Esophagus squamous epithelium (tissue), 5 donors: ENCODE data around the gene DENND6B. TPM values are rescaled to one million over a fixed set of nuclear protein-coding genes. Genes with fewer than 3 reads are reported as not detected.
"Not testable (repeated sequence)": the region's sequence is repeated elsewhere in the genome, so short reads cannot be mapped to it uniquely, and the experiment has no call there.

Experiments used
- DNase-seq: peaks from one replicate; lab custom pipeline; 2025; lab: John Stamatoyannopoulos, UW
- H3K27ac ChIP-seq, 4 donors: fragments of 200-600 bp; sonication (generic); one replicate each; pipeline ENCODE4 v1.5.1; 2016 to 2019; ENCODE audit warnings: mild to moderate bottlenecking in 1 of 4
- H3K27me3 ChIP-seq, 4 donors: fragments of 200-600 bp; sonication (generic); 1 replicate in 3 of 4; 2 replicates in 1 of 4; pipeline versions ENCODE4 v1.5.1 to v1.6.0; 2017 to 2021; ENCODE audit warnings: antibody characterized with exemption in 1 of 4
- H3K36me3 ChIP-seq, 3 donors: fragments of 200-600 bp; sonication (generic); one replicate each; pipeline ENCODE4 v1.5.1; 2016 to 2019
- H3K4me1 ChIP-seq, 3 donors: fragments of 200-600 bp; sonication (generic); one replicate each; pipeline ENCODE4 v1.5.1; 2017 to 2019
- H3K4me3 ChIP-seq, 4 donors: fragments of 200-600 bp; sonication (generic); 1 replicate in 3 of 4; 2 replicates in 1 of 4; pipeline ENCODE4 v1.5.1; 2016 to 2019; ENCODE audit warnings: mild to moderate bottlenecking in 2 of 4, moderate library complexity in 1 of 4
- H3K9me3 ChIP-seq, 3 donors: fragments of 200-600 bp; sonication (generic); one replicate each; pipeline ENCODE4 v1.5.1; 2016 to 2019
- POLR2A ChIP-seq, 4 donors: fragments of 450-650 bp; IDR thresholded peaks; one replicate each; pipeline ENCODE4 v1.6.1; 2017; ENCODE audit warnings: antibody characterized with exemption in 4 of 4, mild to moderate bottlenecking in 4 of 4, moderate library complexity in 3 of 4
- WGBS, 2 donors: methylation state at CpG; one replicate each; pipeline ENCODE4 v1.1.5; 2018; 5-methylcytosine and 5-hydroxymethylcytosine counted together
- intact Hi-C: fragments of 100-400 bp; cut with DNase I; formaldehyde crosslinking; loops from one replicate; pipeline ENCODE4 v1.15.0; 2022
- total RNA-seq, 4 donors: library from RNA; depleted of rRNA; stranded (reverse); fragments of >200 nt; gene quantifications; one replicate each; pipeline ENCODE4 v1.1.0, GENCODE V29; 2016
- TF ChIP-seq, protein P1 (sequence below), 6 experiments: fragments of 450-650 bp in 4 of 6; fragments of 200-600 bp in 2 of 6; sonication (generic) in 2 of 6; IDR thresholded peaks; one replicate each; pipeline ENCODE4 v1.5.1; 2016 to 2019; ENCODE audit warnings: antibody characterized with exemption in 6 of 6, mild to moderate bottlenecking in 4 of 6, moderate library complexity in 4 of 6
- donor health status: DM: yes; HTN: yes; CAD: no.

The DENND6B gene
- total RNA-seq, 4 donors from 2014 or later = 0.88 to 3.6 (median 2.9) TPM

DNA sequence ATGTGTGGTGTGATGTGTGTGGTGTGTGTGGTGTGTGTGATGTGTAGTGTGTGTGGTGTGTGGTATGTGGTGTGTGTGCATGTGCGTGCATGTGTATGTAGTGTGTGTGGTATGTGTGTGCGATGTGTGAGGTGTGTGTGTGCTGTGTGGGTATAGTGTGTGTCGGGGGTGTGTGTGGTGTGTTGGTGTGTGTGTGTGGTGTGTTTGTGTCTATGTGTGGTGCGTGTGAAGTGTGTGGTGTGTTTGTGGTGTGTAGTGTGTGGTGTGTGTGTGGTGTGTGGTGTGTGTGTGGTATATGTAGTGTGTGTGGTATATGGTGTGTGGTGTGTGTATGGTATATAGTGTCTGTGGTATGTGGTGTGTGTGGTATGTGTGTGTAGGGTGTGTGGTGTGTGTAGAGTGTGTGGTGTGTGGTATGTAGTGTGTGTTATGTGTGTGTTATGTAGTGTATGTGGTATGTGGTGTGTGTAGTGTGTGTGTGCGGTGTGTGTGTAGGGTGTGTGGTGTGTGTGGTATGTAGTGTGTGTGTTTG, 11.3 kb upstream of the DENND6B start:
- 96% methylated on average over 5 of the region's 5 CpGs for WGBS, 2 donors
- TF ChIP-seq POLR2A (IDR thresholded peaks at IDR 0.05) = no peak
- TF ChIP-seq, protein P1, sequence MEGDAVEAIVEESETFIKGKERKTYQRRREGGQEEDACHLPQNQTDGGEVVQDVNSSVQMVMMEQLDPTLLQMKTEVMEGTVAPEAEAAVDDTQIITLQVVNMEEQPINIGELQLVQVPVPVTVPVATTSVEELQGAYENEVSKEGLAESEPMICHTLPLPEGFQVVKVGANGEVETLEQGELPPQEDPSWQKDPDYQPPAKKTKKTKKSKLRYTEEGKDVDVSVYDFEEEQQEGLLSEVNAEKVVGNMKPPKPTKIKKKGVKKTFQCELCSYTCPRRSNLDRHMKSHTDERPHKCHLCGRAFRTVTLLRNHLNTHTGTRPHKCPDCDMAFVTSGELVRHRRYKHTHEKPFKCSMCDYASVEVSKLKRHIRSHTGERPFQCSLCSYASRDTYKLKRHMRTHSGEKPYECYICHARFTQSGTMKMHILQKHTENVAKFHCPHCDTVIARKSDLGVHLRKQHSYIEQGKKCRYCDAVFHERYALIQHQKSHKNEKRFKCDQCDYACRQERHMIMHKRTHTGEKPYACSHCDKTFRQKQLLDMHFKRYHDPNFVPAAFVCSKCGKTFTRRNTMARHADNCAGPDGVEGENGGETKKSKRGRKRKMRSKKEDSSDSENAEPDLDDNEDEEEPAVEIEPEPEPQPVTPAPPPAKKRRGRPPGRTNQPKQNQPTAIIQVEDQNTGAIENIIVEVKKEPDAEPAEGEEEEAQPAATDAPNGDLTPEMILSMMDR (IDR thresholded peaks at IDR 0.05) = no peak
- Histone ChIP-seq H3K27me3 (no peaks in the 10 kb centered on the region), H3K9me3 (no peaks in the 10 kb centered on the region), H3K4me1 (peaks cover 6 to 14% (median 7%) of the 10 kb centered on the region in 3 donors), H3K27ac (no peak overlapping the region), H3K4me3 (no peak overlapping the region), H3K36me3 (no peaks in the 10 kb centered on the region)
- intact Hi-C loops = no loop called here
- DNase-seq = no peak

DNA sequence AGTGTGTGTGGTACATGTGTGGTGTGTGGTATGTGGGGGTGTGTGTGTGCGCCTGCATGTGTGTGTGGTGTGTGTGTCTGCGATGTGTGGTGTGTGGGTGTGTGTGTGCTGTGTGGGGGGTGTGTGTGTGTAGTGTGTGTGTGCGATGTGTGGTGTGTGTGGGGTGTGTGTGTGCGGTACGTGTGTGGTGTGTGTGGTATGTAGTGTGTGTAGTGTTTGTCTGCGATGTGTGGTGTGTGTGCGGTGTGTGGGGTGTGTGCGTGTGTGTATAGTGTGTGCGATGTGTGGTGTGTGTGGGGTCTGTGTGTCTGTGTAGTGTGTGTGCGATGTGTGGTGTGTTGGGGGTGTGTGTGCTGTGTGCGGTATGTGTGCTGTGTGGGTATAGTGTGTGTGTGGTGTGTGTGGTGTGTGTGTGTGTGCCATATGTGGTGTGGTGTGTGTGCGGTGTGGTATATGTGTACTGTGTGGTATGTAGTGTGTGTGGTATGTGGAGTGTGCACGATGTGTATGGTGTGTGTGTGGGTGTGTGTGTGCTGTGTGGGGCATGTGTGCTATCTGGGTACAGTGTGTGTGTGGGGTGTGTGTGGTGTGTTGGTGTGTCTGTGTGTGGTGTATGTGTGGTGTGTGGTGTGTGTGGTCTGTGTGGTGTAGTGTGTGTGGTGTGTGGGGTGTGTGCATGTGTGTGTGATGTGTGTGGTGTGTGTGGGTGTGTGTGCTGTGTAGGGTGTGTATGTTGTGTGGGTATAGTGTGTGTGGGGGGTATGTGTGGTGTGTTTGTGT, 10.6 kb upstream of the DENND6B start:
- H3K4me3 ChIP-seq = no peak overlapping the region
- intact Hi-C loops = no loop called here
- WGBS, 2 donors = 95 to 97% methylated on average over 13 of the region's 13 CpGs

DNA sequence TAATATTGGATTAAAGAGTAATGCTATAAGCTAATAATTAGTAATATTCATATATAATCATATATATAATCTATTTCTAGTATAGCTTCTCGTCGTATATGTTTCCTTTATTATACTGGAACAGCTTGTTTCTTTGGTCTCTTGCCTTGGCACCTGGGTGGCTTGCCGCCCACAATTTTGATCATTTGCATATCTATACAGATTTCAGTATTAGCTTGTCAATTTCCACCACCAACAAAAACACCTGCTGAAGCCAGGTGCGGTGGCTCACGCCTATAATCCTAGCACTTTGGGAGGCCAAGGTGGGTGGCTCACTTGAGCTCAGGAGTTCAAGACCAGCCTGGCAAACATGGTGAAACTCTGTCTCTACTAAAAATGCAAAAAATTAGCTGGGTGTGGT, 7.6 kb upstream of the DENND6B start:
- DNase-seq, H3K27ac ChIP-seq, H3K36me3 ChIP-seq: not testable (repeated sequence)

More for the DNA sequence above, 10.6 kb upstream of the DENND6B start:
- Histone ChIP-seq H3K27ac (no peak overlapping the region), H3K27me3 (no peaks in the 10 kb centered on the region), H3K4me1 (peaks cover under 1 to 8% (median 4%) of the 10 kb centered on the region in 3 donors), H3K36me3 (no peaks in the 10 kb centered on the region), H3K9me3 (no peaks in the 10 kb centered on the region)
- no peak for TF ChIP-seq POLR2A (IDR thresholded peaks at IDR 0.05)
- TF ChIP-seq, protein P1 (IDR thresholded peaks at IDR 0.05) = no peak
- DNase-seq = no peak

DNA sequence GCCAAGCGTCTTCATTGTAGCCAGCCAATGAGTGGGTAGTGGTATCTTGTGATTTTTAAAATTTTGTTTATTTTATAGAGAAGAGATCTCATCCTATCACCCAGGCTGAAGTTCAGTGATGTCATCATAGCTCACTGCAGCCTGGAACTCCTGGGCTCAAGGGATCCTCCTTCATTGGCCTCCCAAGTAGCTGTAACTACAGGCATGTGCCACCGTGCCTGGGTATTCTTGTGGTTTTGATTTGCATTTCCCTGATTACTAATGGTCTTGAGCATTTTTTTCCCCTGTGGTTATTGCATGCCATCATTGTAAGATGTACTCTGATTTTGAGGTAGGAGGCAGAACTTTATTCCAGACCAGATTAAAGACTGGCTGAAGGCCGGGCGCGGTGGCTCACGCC, 2.4 kb upstream of the DENND6B start:
- intact Hi-C loops = no loop called here

More for the DNA sequence above, 7.6 kb upstream of the DENND6B start:
- intact Hi-C loops = loop anchor here (5.0 kb wide), 1 partner anchor 52 kb away; no protein-coding TSS in a partner anchor
- H3K27me3 ChIP-seq, H3K4me1 ChIP-seq, H3K9me3 ChIP-seq, H3K4me3 ChIP-seq: not testable (repeated sequence)
- WGBS, 2 donors = 51 to 66% methylated on average over 5 of the region's 5 CpGs

DNA sequence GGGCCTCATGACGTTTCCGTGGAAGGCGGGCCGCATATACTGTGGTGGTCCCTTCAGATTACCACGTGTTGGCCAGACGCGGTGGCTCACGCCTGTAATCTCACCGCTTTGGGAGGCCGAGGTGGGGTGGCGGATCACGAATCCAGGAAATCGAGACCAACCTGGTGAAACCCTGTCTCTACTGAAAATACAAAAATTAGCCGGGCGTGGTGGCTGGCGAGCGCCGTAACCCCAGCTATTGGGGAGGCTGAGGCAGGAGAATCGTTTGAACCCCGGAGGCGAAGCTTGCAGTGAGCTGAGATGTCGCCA, 853 bp upstream of the DENND6B start:
- Histone ChIP-seq H3K36me3 (no peaks in the 10 kb centered on the region), H3K27me3 (no peaks in the 10 kb centered on the region), H3K27ac (peak overlapping the region; percentile 87 to 97 (median 96)), H3K4me1 (peaks cover 15 to 30% (median 17%) of the 10 kb centered on the region in 3 donors), H3K4me3 (peak overlapping the region; percentile 58 to 95 (median 76)), H3K9me3 (no peaks in the 10 kb centered on the region)
- intact Hi-C loops = no loop called here
- WGBS, 2 donors = 85 to 100% methylated on average over 1 to 12 of the region's 22 CpGs
- no peak for TF ChIP-seq POLR2A (IDR thresholded peaks at IDR 0.05)
- TF ChIP-seq, protein P1 (IDR thresholded peaks at IDR 0.05) = no peak
- DNase-seq = no peak

More for the DNA sequence above, 2.4 kb upstream of the DENND6B start:
- H3K27ac ChIP-seq = no peak overlapping the region
- TF ChIP-seq POLR2A (IDR thresholded peaks at IDR 0.05) = no peak
- TF ChIP-seq, protein P1 (IDR thresholded peaks at IDR 0.05) = no peak
- H3K4me1 ChIP-seq = peaks cover 15 to 30% (median 17%) of the 10 kb centered on the region in 3 donors
- H3K27me3 ChIP-seq = no peaks in the 10 kb centered on the region
- H3K36me3 ChIP-seq = no peaks in the 10 kb centered on the region
- no peak overlapping the region for H3K4me3 ChIP-seq
- H3K9me3 ChIP-seq = no peaks in the 10 kb centered on the region
- no peak for DNase-seq
- WGBS, 2 donors = 83 to 85% methylated on average over 6 of the region's 6 CpGs
